HG02973 (cell line): ENCODE results near the gene TSPAN12.

Source experiments
- ATAC-seq: cut with Tn5 transposase; IDR thresholded peaks from one replicate; pipeline ENCODE4 v1.9.1; 2021; ENCODE audit warnings: moderate library complexity; ENCODE audit not compliant: unreplicated experiment

The TSPAN12 gene

DNA sequence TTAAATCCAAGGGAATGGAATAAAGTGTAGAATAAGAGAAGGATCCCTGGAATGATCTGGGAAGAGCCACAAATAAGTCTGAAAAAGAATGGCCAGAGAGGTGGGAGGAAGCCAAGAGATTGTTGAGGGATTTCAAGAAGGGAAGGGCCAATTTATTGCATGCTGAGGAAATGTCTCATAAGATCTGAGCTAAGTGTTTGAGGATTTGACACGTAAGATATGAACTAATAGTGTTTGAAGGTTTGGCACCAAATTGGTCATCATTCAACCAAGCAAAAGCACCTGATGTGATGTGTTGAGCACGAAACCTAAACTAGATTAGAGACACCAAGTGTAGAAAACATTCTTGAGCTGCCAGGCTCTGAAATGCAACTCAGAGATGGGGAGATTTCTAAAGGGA, 97.9 kb downstream of the TSPAN12 start:
- peak; percentile 88 for ATAC-seq

DNA sequence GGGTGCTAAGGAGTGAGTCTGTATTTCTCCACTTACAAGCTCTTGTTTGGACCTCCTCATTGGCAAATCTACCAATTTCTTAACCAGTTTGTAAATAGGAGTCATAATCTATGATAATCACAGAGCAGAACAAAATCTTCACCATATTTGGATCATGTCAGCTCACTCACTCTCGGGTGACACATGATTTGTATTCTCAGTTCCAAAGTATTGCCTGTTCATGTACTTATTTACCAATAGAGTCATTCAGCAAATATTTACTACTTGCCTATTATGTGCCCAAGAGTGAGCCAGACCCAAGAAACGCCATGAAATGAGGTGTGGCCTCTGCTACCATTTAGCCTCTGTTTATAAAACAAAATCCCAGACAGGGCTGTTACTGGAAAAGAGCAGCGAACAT, 114.8 kb downstream of the TSPAN12 start:
- no peak for ATAC-seq

DNA sequence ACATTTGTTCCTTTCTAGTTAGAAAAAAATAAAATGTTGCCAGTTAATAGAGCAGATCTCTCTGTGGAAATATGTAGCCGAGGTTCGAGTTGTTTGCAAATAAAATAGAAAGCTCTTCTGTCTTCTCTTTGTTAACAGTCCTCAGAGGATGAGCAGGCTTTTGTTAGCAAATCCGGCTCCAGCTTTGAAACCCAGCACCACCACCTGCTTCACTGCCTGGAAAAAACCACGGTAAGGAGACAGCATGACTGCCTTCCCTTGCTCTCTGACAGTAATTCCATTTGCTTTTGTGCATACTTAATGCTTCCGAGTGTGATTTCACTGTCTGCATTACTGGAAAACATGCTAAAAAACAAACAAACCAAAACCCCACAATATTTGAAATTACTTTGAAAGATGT, 115.6 kb downstream of the TSPAN12 start:
- ATAC-seq, result no peak

DNA sequence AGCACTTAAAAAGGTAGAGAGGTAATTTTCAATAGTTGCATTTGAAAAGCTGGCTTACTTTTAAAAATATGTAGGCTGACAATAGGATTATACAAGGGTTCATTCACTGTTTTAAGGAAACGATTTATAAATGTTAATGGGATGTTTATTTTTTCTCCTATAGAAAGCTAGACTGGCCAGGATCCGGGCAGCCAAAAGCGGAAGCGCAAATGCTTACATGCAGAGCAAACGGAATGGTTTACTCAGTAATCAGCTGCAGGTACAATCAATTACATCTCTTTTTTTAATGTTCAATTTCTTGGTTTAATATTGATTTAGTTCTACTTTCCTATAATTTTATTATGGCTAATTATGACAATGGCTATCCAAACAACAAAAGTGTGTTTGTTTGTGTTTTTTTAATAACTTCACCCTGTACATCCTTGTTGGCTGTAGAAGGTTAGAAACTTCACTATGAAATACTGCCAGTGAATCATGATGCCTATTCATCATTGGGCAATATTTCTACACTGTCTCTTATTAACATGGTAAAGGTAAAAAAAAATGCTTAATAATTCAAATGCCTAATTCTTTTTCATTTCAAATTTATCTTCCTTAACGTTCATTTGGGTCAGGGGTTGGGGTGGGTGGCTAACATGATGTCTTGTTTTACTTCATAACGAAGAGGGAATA, 116.4 kb downstream of the TSPAN12 start:
- ATAC-seq, result no peak

DNA sequence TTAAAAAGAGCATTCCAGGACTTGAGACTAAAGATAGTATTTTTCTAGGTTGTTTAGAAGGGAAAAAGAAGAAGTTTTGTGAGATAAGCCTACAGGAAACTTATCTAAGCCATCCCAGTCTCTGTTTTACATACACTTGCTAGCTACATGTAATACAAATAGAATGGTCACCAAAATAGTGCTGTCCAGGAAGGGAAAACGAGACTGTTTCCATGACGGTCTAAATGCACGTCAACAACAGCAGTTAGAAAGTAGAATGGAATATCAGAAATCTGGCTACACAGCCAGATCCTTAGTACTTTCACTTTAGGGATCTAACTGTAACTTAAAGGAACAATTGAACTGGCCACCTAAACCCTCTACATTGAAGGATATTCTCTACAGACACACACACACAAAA, 117.6 kb downstream of the TSPAN12 start:
- no peak for ATAC-seq

DNA sequence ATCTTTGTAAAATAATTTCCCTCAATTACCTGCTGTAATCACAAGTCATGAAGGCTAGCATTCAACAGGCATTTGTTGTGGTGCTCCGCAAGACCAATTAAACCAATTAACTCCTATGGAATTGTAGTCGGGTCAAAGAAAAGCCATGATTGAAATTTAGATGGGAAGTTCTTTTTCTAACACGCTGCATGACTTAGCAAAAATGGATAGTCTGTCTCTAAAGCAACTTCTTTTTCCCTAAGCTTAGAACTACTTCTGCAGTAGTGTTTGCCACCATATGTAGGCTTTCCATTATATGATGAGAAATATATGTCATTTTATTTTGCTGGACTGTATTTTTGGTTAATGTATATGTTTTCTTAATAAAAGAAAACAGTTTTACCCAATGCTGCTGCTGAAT, 119.1 kb downstream of the TSPAN12 start:
- ATAC-seq, result no peak
